ENCODE data around the gene NBEA. TPM values are rescaled to one million over a fixed set of nuclear protein-coding genes. Genes with fewer than 3 reads are reported as not detected.
"Not testable (repeated sequence)": the region's sequence is repeated elsewhere in the genome, so short reads cannot be mapped to it uniquely, and the experiment has no call there.

Gene NBEA
- total and polyA plus RNA-seq, 8 donors, result 1.6 to 36.0 (median 7.7) TPM

GRCh38 chr13:35672611-35673010 is 730.5 kb downstream of the NBEA start:
- DNase-seq, result no peak
- intact Hi-C loops (cut with DNase I; ENCODE audit: low total_unique reads), result no loop called here
- TF ChIP-seq POLR2AphosphoS5 (IDR thresholded peaks at IDR 0.05), result no peak
- TF ChIP-seq POLR2A (IDR thresholded peaks at IDR 0.05), result no peak
- no peak for TF ChIP-seq CTCF (IDR thresholded peaks at IDR 0.05)
- no peak for TF ChIP-seq EP300 (IDR thresholded peaks at IDR 0.05)
- Histone ChIP-seq H3K27me3 (no peaks in the 10 kb centered on the region), H3K4me1 (no peaks in the 10 kb centered on the region), H3K9me3 (peaks cover 0 to 10% (median 4%) of the 10 kb centered on the region in 4 donors), H3K4me3 (no peak overlapping the region), H3K27ac (no peak overlapping the region), H3K36me3 (peaks cover 0 to 11% (median 3%) of the 10 kb centered on the region in 4 donors)
- WGBS, 5 donors, result 81 to 88% (median 83%) methylated on average over 6 of the region's 6 CpGs

DNA sequence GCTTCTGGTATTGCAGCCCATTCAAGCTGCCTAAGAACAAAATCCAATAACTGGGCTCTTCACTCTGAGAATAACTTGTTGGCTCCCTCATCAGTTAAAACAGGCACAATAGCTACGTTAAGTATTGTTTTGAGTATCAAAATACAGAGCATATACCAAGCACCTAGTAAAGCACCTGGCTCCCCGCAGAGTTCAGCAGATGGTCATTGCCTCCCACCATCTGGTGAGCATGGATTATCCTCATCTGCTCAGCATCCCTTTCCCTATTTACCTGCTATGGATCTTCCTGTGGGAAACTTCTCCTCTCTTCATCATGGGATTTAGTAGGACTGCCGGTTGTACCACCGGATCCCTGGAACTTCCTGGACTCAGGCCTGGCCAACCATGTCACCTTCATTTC is 733.6 kb downstream of the NBEA start:
- Histone ChIP-seq H3K27me3 (no peaks in the 10 kb centered on the region), H3K27ac (no peak overlapping the region), H3K36me3 (peaks cover 0 to 4% (median 0%) of the 10 kb centered on the region in 4 donors), H3K9me3 (peaks cover 0 to 12% (median 4%) of the 10 kb centered on the region in 4 donors), H3K4me1 (no peaks in the 10 kb centered on the region), H3K4me3 (no peak overlapping the region)
- DNase-seq, result no peak
- 83 to 94% (median 93%) methylated on average over 4 of the region's 4 CpGs for WGBS, 5 donors
- TF ChIP-seq POLR2AphosphoS5 (IDR thresholded peaks at IDR 0.05), result no peak
- TF ChIP-seq POLR2A (IDR thresholded peaks at IDR 0.05), result no peak
- no peak for TF ChIP-seq EP300 (IDR thresholded peaks at IDR 0.05)
- no peak for TF ChIP-seq CTCF (IDR thresholded peaks at IDR 0.05)
- intact Hi-C loops (cut with DNase I; ENCODE audit: low total_unique reads), result no loop called here

DNA sequence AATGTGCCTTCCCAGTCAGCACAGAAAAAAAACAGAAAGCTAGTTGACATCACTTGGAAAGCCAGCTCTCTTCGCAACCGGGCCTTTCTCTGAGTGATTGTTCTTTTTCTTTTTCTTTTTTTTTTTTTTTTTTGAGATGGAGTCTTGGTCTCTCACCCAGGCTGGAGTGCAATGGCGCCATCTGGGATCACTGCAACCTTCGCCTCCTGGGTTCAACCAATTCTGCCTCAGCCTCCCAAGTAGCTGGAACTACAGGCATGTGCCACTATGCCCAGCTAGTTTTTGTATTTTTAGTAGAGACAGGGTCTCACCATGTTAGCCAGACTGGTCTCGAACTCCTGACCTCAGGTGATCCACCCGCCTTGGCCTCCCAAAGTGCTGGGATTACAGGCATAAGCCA is 735.8 kb downstream of the NBEA start:
- intact Hi-C loops (cut with DNase I; ENCODE audit: low total_unique reads); H3K4me1 ChIP-seq; H3K27me3 ChIP-seq; H3K27ac ChIP-seq; H3K4me3 ChIP-seq; DNase-seq; H3K36me3 ChIP-seq: not testable (repeated sequence)
- H3K9me3 ChIP-seq, result peaks cover 0 to 12% (median 4%) of the 10 kb centered on the region in 4 donors
- WGBS, 5 donors, result 72 to 87% (median 77%) methylated on average over 6 of the region's 6 CpGs

- intact Hi-C loops (cut with DNase I; ENCODE audit: low total_unique reads), result no loop called here
- TF ChIP-seq EP300 (IDR thresholded peaks at IDR 0.05), result no peak
- no peak for TF ChIP-seq POLR2A (IDR thresholded peaks at IDR 0.05)
- no peak for TF ChIP-seq CTCF (IDR thresholded peaks at IDR 0.05)
- TF ChIP-seq POLR2AphosphoS5 (IDR thresholded peaks at IDR 0.05), result no peak
Measured at GRCh38 chr13:35681685-35682084, 739.6 kb downstream of the NBEA start.

GRCh38 chr13:35684432-35684831 is 742.4 kb downstream of the NBEA start:
- Histone ChIP-seq H3K4me3 (no peak overlapping the region), H3K9me3 (no peaks in the 10 kb centered on the region), H3K27me3 (no peaks in the 10 kb centered on the region), H3K36me3 (no peaks in the 10 kb centered on the region), H3K4me1 (no peaks in the 10 kb centered on the region), H3K27ac (no peak overlapping the region)
- 91 to 96% (median 93%) methylated on average over 5 of the region's 5 CpGs for WGBS, 5 donors
- TF ChIP-seq CTCF (IDR thresholded peaks at IDR 0.05) (no peak), EP300 (IDR thresholded peaks at IDR 0.05) (no peak), POLR2A (IDR thresholded peaks at IDR 0.05) (no peak), POLR2AphosphoS5 (IDR thresholded peaks at IDR 0.05) (no peak)
- intact Hi-C loops (cut with DNase I; ENCODE audit: low total_unique reads), result no loop called here
- no peak for DNase-seq

More at GRCh38 chr13:35681685-35682084, 739.6 kb downstream of the NBEA start:
- no peaks in the 10 kb centered on the region for H3K36me3 ChIP-seq
- DNase-seq, result no peak
- H3K4me1 ChIP-seq, result no peaks in the 10 kb centered on the region
- H3K4me3 ChIP-seq, result no peak overlapping the region
- 82 to 90% (median 90%) methylated on average over 6 of the region's 6 CpGs for WGBS, 5 donors
- H3K27ac ChIP-seq, result no peak overlapping the region
- peaks cover 0 to 11% (median 4%) of the 10 kb centered on the region in 4 donors for H3K9me3 ChIP-seq
- H3K27me3 ChIP-seq, result no peaks in the 10 kb centered on the region

All from stomach (tissue), 9 donors.